Measurements from ENCODE around the gene RABGAP1L. TPM values are rescaled to one million over a fixed set of nuclear protein-coding genes. Genes with fewer than 3 reads are reported as not detected.

RABGAP1L gene
- total and polyA plus RNA-seq, 4 donors, result 4.8 to 53.5 (median 18.8) TPM

DNA sequence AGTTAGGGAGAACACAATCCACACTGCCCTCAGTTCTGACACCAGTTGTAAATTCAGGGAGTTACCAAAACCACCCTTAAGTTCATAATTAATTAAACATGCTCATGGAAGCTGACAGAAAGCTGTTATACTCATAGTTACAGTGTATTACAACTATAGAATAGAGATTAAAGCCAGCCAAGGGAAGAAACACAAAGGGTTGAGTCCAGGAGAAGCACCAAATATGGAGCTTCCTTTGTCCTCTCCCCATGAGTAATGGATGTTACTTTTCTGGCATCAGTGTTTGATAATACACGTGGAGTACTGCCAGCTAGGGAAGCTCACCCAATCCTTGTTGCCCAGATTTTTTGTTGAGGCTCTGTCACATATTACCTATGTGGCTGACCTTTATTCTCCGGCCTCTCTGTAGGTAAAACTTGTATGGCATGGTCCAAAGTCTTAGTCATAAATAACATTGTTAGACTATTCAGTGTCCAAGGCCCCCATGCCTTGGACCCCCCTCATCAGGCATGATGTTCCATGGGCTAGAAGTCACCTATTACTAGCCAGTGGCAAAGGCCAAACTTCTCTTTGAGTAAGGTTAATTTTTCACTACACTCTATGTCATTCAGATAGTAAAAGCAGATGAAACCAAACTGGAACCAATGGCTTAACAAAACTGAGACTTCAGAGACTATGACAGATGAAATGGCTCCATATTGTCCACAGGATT lies 464.2 kb downstream of the RABGAP1L start:
- WGBS, result 61% methylated on average over 2 of the region's 2 CpGs
- TF ChIP-seq EGR1 (IDR thresholded peaks at IDR 0.05; ENCODE audit: low read depth in 2 of 2) (no peak), RXRA (IDR thresholded peaks at IDR 0.05) (no peak), HNF4A (conservative IDR thresholded peaks at IDR 0.05) (no peak)
- TF ChIP-seq, protein P1, sequence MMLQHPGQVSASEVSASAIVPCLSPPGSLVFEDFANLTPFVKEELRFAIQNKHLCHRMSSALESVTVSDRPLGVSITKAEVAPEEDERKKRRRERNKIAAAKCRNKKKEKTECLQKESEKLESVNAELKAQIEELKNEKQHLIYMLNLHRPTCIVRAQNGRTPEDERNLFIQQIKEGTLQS (IDR thresholded peaks at IDR 0.05), result no peak
- H3K27me3 ChIP-seq (ENCODE audit: control insufficient read depth in 4 of 4, insufficient read depth in 4 of 4, low read length in 3 of 4), result no peaks in the 10 kb centered on the region
- no peaks in the 10 kb centered on the region for H3K4me1 ChIP-seq (ENCODE audit: control insufficient read depth in 4 of 4, insufficient read depth in 4 of 4, low read length in 3 of 4)
- no peaks in the 10 kb centered on the region for H3K36me3 ChIP-seq (ENCODE audit: control insufficient read depth in 4 of 4, insufficient read depth in 3 of 4, low read depth in 1 of 4, low read length in 3 of 4)
- no peaks in the 10 kb centered on the region for H3K9me3 ChIP-seq (ENCODE audit: control insufficient read depth in 4 of 4, low read length in 3 of 4)
- H3K9ac ChIP-seq (ENCODE audit: low read depth in 1 of 2, low read length in 2 of 2), result no peak overlapping the region
- H3K27ac ChIP-seq (ENCODE audit: low read depth in 1 of 2, low read length in 2 of 2), result no peak overlapping the region
- no peak overlapping the region for H3K4me3 ChIP-seq (ENCODE audit: low read depth in 1 of 3, low read length in 3 of 3)
- no peak for DNase-seq (ENCODE audit: low spot score)

DNA sequence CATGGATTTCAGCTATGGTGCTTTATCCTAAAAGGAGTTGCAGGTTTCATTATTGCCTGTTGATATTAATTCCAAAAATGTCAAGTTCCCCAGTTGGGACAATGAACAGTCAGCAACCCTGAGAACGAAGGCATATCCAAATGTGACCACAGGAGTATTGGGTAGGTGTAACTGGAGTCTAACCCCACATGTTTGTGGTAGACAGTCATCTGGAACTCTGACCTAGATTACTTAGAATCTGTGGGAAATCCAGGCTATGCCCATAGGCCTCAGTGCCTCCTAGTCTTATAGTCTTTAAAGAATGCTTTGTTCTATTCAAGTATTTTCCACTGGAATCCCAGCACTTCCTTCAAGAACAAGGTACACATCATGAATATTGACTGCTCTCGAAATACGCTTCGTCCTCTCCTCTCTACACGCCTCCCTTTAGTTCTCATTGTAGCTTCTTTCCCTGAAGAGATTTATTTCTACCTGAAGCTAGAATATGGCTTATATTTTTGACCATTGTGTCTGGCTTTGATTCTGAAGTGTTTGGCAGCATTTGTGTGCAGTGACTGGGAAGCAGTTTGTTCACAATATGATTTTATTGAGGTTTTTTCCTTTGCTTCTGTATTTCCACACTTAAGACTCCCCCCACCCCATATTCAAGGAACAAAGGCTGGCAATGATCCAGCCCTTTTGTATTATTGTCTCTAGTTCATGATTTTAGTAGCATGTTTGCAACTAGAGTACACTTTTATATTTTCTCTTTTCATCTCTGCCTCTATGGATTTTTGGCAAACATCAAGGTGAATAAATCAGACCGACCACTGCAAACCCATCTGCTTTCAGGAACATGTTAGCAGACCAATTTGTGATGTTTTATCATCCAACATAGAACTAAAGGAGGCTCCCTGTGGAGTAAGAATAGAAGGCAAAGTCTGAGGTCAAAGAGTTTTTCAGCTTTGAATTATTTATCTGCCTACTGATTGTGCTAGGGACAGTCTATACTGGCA lies 467.0 kb downstream of the RABGAP1L start:
- WGBS, result 98% methylated on average over 6 of the region's 6 CpGs
- no peak for DNase-seq (ENCODE audit: low spot score)
- no peak for TF ChIP-seq YY1 (IDR thresholded peaks at IDR 0.05)
- no peak overlapping the region for H3K9ac ChIP-seq (ENCODE audit: low read depth in 1 of 2, low read length in 2 of 2)
- no peaks in the 10 kb centered on the region for H3K27me3 ChIP-seq (ENCODE audit: control insufficient read depth in 4 of 4, insufficient read depth in 4 of 4, low read length in 3 of 4)
- H3K27ac ChIP-seq (ENCODE audit: low read depth in 1 of 2, low read length in 2 of 2), result no peak overlapping the region
- H3K9me3 ChIP-seq (ENCODE audit: control insufficient read depth in 4 of 4, low read length in 3 of 4), result no peaks in the 10 kb centered on the region
- H3K4me1 ChIP-seq (ENCODE audit: control insufficient read depth in 4 of 4, insufficient read depth in 4 of 4, low read length in 3 of 4), result no peaks in the 10 kb centered on the region
- no peak overlapping the region for H3K4me3 ChIP-seq (ENCODE audit: low read depth in 1 of 3, low read length in 3 of 3)
- no peaks in the 10 kb centered on the region for H3K36me3 ChIP-seq (ENCODE audit: control insufficient read depth in 4 of 4, insufficient read depth in 3 of 4, low read depth in 1 of 4, low read length in 3 of 4)

DNA sequence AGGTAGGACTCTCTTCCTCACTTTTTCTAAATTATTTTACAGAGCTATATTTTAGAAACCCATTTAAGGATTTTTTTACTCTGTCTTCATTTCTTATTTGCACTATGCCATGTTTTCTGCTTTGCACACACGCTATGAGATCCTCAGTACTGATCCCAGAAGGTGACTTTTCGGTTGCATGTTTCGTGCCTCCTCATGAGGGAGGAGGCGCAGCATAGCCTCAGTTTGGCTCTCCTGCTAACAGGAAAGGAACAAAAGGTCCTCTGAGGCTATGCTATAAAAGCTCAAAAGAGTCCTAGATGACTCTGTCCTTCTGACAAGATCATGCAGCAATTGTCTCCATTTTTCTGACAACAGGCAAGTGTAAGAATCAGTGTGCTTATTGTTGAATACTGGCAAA lies 478.2 kb downstream of the RABGAP1L start:
- 96% methylated on average over 4 of the region's 4 CpGs for WGBS

More for the DNA sequence above, 478.2 kb downstream of the RABGAP1L start:
- TF ChIP-seq RXRA (IDR thresholded peaks at IDR 0.05) (no peak), FOXA2 (IDR thresholded peaks at IDR 0.05) (no peak), SP1 (IDR thresholded peaks at IDR 0.05) (no peak), TAF1 (conservative IDR thresholded peaks at IDR 0.05) (no peak), YY1 (IDR thresholded peaks at IDR 0.05) (no peak)
- TF ChIP-seq, protein P2, sequence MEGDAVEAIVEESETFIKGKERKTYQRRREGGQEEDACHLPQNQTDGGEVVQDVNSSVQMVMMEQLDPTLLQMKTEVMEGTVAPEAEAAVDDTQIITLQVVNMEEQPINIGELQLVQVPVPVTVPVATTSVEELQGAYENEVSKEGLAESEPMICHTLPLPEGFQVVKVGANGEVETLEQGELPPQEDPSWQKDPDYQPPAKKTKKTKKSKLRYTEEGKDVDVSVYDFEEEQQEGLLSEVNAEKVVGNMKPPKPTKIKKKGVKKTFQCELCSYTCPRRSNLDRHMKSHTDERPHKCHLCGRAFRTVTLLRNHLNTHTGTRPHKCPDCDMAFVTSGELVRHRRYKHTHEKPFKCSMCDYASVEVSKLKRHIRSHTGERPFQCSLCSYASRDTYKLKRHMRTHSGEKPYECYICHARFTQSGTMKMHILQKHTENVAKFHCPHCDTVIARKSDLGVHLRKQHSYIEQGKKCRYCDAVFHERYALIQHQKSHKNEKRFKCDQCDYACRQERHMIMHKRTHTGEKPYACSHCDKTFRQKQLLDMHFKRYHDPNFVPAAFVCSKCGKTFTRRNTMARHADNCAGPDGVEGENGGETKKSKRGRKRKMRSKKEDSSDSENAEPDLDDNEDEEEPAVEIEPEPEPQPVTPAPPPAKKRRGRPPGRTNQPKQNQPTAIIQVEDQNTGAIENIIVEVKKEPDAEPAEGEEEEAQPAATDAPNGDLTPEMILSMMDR (IDR thresholded peaks at IDR 0.05; ENCODE audit: low read depth, low read length, missing input control), result no peak
- TF ChIP-seq, protein P1 (IDR thresholded peaks at IDR 0.05), result no peak
- TF ChIP-seq, protein P3, sequence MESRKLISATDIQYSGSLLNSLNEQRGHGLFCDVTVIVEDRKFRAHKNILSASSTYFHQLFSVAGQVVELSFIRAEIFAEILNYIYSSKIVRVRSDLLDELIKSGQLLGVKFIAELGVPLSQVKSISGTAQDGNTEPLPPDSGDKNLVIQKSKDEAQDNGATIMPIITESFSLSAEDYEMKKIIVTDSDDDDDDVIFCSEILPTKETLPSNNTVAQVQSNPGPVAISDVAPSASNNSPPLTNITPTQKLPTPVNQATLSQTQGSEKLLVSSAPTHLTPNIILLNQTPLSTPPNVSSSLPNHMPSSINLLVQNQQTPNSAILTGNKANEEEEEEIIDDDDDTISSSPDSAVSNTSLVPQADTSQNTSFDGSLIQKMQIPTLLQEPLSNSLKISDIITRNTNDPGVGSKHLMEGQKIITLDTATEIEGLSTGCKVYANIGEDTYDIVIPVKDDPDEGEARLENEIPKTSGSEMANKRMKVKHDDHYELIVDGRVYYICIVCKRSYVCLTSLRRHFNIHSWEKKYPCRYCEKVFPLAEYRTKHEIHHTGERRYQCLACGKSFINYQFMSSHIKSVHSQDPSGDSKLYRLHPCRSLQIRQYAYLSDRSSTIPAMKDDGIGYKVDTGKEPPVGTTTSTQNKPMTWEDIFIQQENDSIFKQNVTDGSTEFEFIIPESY (IDR thresholded peaks at IDR 0.05), result no peak
- Histone ChIP-seq H3K27me3 (ENCODE audit: control insufficient read depth in 4 of 4, insufficient read depth in 4 of 4, low read length in 3 of 4) (no peaks in the 10 kb centered on the region), H3K36me3 (ENCODE audit: control insufficient read depth in 4 of 4, insufficient read depth in 3 of 4, low read depth in 1 of 4, low read length in 3 of 4) (peaks cover 0 to 3% (median 0%) of the 10 kb centered on the region in 4 donors), H3K9ac (ENCODE audit: low read depth in 1 of 2, low read length in 2 of 2) (no peak overlapping the region), H3K9me3 (ENCODE audit: control insufficient read depth in 4 of 4, low read length in 3 of 4) (no peaks in the 10 kb centered on the region), H3K4me3 (ENCODE audit: low read depth in 1 of 3, low read length in 3 of 3) (no peak overlapping the region), H3K4me1 (ENCODE audit: control insufficient read depth in 4 of 4, insufficient read depth in 4 of 4, low read length in 3 of 4) (no peaks in the 10 kb centered on the region), H3K27ac (ENCODE audit: low read depth in 1 of 2, low read length in 2 of 2) (no peak overlapping the region)
- no peak for DNase-seq (ENCODE audit: low spot score)

Data from liver (tissue), 9 donors.